Measurements from ENCODE around the gene ANO8.

ANO8 gene

GRCh38 chr19:17346109-17346671, 11.5 kb upstream of the ANO8 start:
- no peak for DNase-seq (ENCODE audit: low read depth)

DNA sequence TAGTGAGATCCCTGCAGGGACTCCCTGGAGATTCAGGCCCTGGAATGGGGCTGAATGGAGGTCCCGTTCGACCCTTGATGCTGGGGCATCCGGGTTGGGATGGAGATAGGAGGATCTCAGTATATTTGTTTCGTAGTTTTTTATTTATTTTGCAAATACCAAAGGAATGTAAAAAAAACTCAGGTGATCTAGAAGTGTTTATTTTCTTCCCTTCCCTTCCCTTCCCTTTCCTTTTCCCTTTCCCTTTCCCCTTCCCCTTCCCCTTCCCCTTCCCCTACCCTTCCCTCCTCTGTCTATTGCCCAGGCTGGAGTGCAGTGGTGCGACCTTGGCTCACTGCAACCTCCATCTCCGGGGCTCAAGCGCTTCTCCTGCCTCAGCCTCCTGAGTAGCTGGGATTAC, 7.2 kb upstream of the ANO8 start:
- no peak for DNase-seq (ENCODE audit: low read depth)

GRCh38 chr19:17341386-17341785, 6.7 kb upstream of the ANO8 start:
- DNase-seq (ENCODE audit: low read depth): no peak

- DNase-seq (ENCODE audit: low read depth): no peak
These were observed 6.3 kb upstream of the ANO8 start for GRCh38 chr19:17340871-17341357.

DNA sequence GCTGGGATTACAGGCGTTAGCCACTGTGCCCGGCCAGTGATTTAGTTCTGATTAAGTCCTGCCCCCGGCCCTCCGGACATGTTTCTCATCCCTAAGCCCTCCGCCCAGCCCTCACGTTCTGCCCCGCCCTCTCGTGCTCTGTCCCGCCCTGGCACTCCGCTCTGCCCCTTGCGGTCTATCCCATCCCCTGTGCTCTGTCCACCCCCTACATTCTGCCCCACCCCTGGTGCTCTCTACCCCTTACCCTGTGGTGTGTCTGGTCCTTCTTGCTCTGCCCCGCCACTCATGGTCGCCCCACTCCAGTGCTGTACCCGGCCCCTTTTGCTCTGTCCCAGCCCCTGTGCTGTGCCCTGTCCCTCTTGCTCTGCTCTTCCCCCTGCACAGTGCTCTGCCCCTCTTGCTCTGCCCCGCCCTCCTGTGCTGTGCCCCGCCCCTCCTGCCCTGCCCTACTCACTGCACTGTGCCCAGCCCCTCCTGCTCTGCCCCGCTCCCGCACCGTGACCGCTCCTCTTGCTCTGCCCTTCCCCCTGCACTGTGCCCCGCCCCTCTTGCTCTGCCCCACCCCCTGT, 5.7 kb upstream of the ANO8 start:
- DNase-seq (ENCODE audit: low read depth): no peak

DNA sequence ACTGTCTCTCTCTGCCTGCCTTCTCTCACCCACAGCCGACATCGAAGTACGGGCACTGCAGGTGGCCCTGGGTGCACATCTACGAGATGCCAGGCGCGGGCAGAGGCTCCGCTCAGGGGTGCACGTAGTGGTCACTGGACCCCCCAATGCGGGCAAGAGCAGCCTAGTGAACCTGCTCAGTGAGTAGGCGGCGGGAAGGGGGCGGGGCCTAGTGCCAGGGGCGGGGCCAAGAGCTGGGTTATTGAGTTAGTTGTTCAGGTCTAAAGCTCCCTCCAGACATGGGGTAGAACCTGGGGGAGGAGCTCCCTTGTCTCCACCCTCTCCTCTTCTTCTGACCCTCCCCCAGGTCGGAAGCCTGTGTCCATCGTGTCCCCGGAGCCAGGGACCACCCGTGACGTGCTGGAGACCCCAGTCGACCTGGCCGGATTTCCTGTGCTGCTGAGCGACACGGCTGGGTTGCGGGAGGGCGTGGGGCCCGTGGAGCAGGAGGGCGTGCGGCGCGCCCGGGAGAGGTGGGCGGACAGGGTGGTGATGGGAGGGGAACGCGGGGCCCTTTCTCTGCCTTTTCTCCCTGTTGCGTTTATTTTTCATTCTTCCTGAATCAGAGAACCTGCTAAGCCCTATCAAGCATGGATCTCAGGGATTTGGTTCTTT, 4.6 kb upstream of the ANO8 start:
- no peak for DNase-seq (ENCODE audit: low read depth)

DNA sequence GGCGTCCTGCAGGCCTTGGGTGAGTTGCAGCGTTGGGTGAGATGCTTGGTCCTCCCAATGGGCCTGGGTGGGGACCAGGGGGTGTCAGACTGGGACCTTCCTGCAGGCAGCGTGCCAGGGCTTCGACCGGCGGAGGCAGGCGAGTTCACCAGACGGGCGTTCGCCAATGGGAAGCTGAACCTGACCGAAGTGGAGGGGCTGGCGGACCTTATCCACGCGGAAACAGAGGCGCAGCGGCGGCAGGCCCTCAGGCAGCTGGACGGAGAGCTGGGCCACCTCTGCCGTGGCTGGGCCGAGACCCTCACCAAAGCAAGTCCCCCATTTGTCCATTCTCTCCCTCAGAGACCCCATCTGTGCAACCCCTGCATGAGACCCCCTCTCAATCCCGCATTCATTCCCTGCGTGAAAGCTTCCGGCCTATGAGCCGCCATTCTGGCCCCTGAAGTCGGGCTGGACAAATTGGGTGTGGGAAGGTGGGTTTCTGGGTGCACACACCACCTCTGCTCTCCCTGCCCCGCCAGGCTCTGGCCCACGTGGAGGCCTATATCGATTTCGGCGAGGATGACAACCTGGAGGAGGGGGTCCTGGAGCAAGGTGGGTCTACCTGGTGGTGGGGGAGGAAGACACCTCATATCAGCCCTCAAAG, 3.9 kb upstream of the ANO8 start:
- DNase-seq (ENCODE audit: low read depth): no peak

DNA sequence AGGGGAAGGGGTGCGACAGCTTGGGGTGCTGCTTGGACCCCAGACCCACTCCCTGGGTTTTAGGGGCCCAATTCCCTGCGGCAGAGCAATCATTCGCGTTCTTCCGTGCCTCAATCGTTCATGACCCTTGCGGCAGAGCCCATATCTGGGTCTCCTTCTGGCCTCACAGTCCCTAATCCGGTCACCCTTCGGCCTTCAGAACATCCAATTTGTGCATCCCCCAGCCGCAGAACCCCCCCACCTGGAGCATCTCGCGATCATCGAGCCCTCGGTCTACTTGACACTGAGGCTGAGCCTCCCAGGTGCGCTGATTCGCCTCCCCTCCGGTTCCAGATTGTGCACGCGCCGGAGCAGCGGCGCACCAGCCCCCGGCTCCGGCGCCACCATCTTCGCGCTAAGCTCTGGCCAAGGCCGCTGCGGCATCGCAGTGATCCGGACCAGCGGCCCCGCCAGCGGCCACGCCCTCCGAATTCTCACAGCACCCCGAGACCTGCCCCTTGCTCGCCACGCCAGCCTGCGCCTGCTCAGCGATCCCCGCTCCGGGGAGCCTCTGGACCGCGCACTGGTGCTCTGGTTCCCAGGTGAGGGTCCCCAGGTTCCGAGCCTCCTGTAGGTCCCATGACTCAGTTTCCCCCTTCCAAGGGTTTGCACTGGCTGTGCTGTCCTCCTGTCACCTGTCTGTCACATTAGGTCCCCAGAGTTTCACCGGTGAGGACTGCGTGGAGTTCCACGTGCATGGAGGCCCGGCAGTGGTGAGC, 3.2 kb upstream of the ANO8 start:
- DNase-seq (ENCODE audit: low read depth): no peak

DNA sequence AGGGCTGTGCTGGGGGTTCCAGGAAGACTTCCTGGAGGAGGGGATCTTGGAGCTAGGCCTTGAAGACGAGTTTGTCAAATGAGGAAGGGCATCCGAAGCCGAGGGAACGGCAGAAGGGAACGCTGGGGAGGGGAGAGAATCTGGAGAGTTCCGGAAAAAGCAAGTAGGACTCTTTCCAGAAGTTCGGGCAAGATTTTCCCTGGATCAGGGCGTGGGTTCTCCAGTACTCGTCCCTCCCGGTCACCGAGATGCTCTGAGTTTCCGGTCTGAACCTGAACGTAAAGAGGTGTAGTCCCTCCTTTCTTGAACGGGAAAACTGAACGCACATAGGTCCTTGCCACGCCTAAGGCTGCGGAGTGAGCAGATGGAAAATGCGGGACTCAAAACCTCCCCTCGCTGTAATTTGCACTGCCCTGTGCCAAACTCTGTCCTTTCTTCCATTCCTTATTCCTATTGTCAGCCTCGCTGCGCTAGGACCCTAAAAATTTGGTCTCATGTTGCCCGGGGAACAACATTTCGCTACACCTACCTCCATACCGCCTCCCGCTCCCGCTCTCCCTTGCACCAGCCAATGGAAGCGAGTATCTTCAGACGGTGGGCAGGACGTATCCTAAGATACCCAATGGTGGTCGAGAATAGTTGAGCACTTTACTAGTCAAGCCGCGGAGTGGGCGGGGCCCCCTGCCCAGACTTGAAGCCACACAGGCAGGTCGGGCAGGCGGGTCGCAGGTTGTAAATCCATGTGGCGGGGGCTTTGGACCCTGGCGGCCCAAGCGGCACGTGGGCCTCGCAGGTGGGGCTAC, 2.4 kb upstream of the ANO8 start, which contains the start of gene GTPBP3:
GTPBP3 (plus strand) TSS at position 682 of the 803 bp plus-strand sequence; CDS start at position 741, 59 bp downstream.
- DNase-seq (ENCODE audit: low read depth): peak; percentile 96

- no peak for DNase-seq (ENCODE audit: low read depth)
These were observed 920 bp upstream of the ANO8 start for GRCh38 chr19:17335575-17335974.

DNA sequence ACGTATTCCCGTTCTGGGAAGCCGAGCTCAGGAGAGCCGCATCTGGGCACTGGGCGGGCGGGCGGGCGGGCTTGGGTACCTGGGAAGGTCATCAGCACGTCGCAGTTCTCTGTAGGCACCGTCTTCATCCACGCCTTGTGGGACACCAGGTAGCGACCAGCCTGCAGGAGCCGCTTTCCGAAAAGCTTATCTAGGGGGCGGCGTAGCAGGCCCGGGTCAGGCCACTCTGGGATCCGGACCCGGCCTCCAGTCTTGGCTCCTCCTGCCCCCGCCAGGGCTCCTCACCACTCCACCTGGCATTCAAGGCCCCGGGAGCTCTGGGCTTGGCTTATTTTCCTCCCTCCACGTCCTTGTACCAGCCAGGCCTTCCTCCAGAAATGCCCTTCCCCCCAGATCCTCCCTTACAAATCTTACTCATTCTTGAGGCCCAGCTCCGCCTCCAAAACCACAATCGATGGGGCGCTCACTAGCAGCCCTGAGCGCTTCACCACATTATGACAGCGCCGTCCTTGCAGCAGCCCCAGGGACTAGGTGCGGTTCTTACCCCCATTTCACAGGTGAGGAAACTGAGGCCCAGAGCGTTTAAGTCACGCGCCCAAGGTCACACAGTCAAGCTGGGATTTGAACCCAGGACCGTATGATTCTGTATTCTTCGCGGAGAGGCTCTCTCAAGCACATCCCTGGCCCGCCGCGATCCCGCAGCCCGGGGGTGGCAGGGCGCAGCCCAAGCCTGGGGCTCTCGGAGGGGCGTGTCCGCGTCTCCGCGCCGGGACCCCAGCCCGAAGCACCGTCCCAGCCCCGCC, 843 bp downstream of the ANO8 start:
- DNase-seq (ENCODE audit: low read depth): no peak

DNA sequence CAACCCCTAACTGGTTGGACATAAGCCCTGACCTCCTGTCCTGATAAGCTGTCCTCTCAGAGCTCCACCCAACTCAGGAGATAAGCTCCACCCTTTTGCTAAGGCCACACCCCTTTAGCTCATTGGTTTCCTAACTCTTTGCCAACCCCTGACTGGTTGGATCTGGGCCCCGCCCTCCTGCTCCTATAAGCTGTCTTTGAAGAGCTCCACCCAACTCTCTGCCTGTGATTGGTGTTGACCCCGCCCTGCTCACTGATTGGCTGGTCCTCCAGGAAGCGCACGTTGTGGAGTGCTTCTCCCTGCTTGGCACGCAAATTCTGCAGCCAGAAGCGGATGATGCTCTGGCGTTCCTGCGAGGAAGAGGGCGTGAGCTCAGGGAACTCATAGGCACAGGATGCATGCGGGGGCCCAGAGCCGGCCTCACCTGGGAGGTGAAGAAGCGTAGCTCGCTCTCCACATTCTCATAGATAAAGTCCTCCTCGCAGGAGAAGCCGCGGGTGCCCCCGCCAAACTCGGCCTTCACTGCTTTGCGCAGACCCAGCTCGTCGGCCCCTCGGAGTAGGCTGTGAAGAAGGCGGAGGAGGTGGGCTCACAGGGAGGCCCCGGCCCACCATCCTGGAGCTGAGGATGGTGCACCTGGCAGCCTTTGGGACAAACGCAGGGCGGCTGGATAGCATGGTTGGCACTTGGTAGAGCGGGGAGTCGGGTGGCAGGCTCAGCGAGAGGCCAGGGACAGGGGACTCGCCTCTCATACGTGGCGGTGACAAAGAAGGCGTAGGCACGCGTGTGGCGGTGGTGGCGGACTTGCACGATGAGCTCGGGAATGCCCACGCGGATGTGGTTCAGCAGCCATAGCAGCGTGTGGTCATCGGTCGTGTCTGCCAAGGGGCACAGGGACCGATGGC, 1.7 kb downstream of the ANO8 start:
- DNase-seq (ENCODE audit: low read depth): no peak

- DNase-seq (ENCODE audit: low read depth): no peak
These were observed 2.3 kb downstream of the ANO8 start for GRCh38 chr19:17332360-17332676.

DNA sequence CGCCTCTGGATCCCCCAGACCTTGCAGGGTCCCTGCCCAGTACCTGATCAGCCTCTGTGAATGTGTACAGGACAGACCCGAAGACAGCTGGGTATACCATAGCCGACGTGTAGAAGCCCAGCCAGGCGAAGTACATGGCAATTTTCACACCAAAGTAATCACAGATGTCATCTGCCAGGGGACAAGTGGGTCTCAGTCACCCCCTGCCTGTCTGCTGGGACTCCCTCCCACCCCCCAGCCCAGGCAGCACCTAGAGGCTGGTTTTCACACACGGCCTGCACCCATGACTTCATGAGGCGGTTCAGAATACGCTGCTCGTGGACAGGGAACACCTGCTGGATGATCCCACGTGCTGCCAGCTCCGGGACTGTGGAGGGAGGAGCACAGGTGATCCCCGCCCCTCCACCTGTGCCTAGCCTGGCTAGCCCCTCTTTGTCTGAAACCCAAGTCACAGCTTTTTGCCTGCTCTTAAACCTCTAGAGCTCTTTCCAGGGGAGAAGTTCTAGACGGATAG, 3.6 kb downstream of the ANO8 start:
- DNase-seq (ENCODE audit: low read depth): no peak

DNA sequence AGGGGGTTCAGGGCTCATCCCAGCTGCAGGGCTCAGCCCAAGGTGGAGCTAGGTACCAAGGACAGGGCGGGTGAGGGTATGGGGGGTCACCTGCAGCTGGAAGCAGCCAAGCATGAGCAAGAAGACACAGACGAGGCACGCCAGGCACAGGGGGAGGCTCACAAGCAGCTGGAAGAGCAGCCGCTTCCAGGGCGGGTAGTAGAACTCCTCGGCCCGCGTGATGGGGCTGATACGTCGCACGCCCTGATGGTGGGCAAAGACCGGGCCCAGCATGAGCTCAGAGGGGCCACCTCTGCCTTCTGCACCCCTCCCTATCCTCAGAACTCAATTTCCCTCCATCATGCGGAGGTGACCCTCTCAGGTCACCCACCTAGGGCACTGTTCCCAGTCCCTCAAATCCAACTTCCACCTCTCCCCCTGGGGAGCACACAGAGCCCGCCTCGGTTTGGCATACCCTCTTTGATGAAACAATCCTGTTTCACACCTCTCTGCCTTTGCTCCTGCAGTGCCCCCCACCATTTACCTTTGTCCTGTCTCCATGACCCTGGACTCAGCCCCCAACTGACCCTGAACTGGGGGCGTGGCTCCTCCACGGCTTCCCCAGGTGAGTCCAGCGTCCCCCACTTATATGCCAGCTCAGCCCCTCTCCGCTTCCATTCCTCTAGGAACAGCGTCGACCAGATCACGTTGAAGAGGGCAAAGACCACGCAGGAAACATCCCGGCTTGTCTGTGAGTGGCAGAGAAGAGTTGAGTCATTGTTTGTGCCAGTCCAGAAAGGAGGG, 4.2 kb downstream of the ANO8 start:
- DNase-seq (ENCODE audit: low read depth): no peak

GRCh38 chr19:17329366-17330261, 5.0 kb downstream of the ANO8 start:
- no peak for DNase-seq (ENCODE audit: low read depth)

GRCh38 chr19:17328517-17329365, 5.9 kb downstream of the ANO8 start:
- DNase-seq (ENCODE audit: low read depth): no peak

All from fibroblast of the conjunctiva (primary cell).